ENCODE results near the gene PDE4D.
"Not testable (repeated sequence)": the region's sequence is repeated elsewhere in the genome, so short reads cannot be mapped to it uniquely, and the experiment has no call there.

PDE4D gene

GRCh38 chr5:59393585-59394420 lies 499.7 kb downstream of the PDE4D start:
- no peak for DNase-seq

GRCh38 chr5:59391576-59391975 lies 501.9 kb downstream of the PDE4D start:
- DNase-seq = no peak

GRCh38 chr5:59390989-59391388 lies 502.5 kb downstream of the PDE4D start:
- DNase-seq = no peak

GRCh38 chr5:59390074-59390659 lies 503.4 kb downstream of the PDE4D start:
- peak; percentile 50 for DNase-seq

GRCh38 chr5:59387127-59387526 lies 506.4 kb downstream of the PDE4D start:
- no peak for DNase-seq

GRCh38 chr5:59385700-59386099 lies 507.8 kb downstream of the PDE4D start:
- no peak for DNase-seq

GRCh38 chr5:59380350-59380951 lies 513.1 kb downstream of the PDE4D start:
- DNase-seq = peak; percentile 55

- not testable (repeated sequence) for DNase-seq
Observed at GRCh38 chr5:59374036-59374435, 519.5 kb downstream of the PDE4D start.

GRCh38 chr5:59371525-59372127 lies 521.9 kb downstream of the PDE4D start:
- no peak for DNase-seq

GRCh38 chr5:59368951-59369350 lies 524.6 kb downstream of the PDE4D start:
- DNase-seq = no peak

- peak; percentile 54 for DNase-seq
Observed at GRCh38 chr5:59367791-59368394, 525.6 kb downstream of the PDE4D start.

GRCh38 chr5:59366784-59367183 lies 526.7 kb downstream of the PDE4D start:
- no peak for DNase-seq

- no peak for DNase-seq
Observed at GRCh38 chr5:59362438-59362837, 531.1 kb downstream of the PDE4D start.

- no peak for DNase-seq
Observed at GRCh38 chr5:59361454-59361853, 532.1 kb downstream of the PDE4D start.

- DNase-seq = no peak
Observed at GRCh38 chr5:59360130-59360555, 533.4 kb downstream of the PDE4D start.

- DNase-seq = no peak
Observed at GRCh38 chr5:59358005-59358861, 535.3 kb downstream of the PDE4D start.

- DNase-seq = no peak
Observed at GRCh38 chr5:59357381-59357977, 536.0 kb downstream of the PDE4D start.

GRCh38 chr5:59356813-59357380 lies 536.6 kb downstream of the PDE4D start:
- DNase-seq = no peak

- no peak for DNase-seq
Observed at GRCh38 chr5:59354811-59355210, 538.7 kb downstream of the PDE4D start.

- no peak for DNase-seq
Observed at GRCh38 chr5:59354274-59354673, 539.3 kb downstream of the PDE4D start.

- DNase-seq = no peak
Observed at GRCh38 chr5:59351076-59351794, 542.3 kb downstream of the PDE4D start.

Measured in RPMI8226 (cell line).